HG03571 (cell line): ENCODE data around the gene TRIM47.

Experiments
- ATAC-seq: cut with Tn5 transposase; IDR thresholded peaks from one replicate; pipeline ENCODE4 v1.9.1; 2021; ENCODE audit not compliant: unreplicated experiment

The TRIM47 gene

GRCh38 chr17:75847614-75848522 is 30.5 kb downstream of the TRIM47 start:
- no peak for ATAC-seq

DNA sequence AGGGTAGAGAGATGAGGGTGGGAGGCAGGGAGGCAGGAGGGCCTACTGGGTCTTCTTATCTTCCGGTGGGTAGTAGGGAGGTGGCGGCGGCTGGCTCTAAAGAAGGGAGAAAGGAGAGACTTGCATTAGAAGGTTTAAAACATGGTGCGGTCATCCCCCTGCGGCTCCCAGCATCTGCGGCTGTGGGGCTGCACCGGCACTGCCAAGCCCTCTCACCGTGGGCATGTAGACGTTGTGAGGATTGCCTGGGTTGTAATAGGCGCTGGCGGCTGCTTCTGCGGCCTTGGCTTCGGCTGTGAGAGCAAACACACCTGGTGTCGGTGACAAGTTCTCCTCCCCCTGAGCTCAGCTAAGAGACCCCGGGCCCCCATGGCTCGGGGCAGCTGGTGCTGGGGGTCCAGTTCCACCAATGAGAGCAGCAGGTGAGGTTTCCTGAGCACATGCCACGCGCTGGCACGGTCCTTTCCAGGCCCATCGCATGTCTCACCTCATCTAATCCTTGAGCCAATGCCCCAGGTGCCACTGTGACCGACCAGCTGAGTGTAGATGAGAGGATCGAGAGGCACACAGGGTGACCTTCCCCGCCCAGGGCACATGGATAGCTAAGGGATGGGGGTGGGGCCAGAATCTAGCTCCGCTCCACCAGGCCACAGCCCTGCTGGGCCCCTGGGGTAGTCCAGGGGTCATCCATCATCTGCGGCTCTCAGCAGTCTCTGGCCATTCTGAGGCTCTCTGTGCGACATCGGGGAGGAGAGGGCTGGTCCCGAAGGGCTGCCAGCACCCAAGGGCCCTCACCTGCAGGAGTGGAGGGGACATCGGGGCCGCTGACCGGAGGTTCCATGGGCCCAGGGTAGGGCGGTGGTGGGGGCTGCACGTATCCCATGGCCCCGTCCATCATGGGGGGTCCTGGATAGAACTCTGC is 31.4 kb downstream of the TRIM47 start:
- ATAC-seq, result no peak

- no peak for ATAC-seq
Measured at GRCh38 chr17:75845933-75846691, 32.3 kb downstream of the TRIM47 start.

- ATAC-seq, result peak; percentile 71
Measured at GRCh38 chr17:75845058-75845711, 33.2 kb downstream of the TRIM47 start.

GRCh38 chr17:75844530-75845057 is 33.8 kb downstream of the TRIM47 start:
- peak; percentile 4 for ATAC-seq

DNA sequence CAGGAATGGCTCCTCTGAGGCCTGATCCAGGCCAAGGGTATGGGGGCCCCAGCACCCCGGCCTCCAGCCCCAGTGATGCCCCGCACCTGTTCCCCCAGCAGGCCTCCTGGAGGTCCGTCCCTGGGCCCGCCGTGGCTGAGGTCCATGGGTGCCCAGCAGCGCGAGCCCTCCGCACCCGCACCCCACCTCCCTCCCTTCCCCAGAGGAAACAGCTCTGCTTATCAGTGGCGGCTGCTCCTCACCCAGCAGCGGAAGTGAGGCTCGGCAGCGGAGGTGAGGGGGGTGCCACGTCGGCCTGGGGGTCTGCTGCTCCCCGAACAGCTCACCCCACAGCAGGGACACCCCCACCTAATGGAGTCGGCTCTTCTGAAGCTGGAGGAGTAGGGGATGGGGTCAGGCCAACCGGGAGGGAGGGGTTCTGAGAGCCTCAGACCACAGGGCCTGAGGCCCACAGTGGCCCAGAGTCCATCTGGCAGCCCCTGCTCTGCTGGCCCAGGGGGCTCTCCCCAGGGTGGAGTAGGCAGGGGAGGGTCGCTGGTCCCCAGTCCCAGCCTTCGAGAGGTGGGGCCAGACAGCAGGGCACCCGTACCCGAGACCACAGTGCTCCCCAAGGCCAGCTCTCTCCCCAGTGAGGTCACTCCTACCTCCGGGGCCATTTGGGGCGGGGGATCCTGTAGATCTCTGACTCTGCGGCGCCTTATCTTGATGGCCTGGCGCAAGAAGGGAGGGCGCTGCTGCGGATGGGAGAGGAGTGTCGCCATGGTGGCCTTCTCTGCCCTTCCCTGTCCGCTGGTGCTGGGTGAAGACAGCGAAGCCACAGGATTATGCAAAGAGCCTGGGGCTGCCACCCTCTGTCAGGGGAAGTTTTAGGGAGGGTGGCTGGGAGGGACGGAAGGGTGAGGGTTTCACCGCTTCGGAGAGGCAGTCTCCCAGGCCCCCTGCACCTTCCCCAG is 34.5 kb downstream of the TRIM47 start, which contains the start of gene UNC13D:
Gene UNC13D, minus strand, starts transcription at position 828 of the 953 bp plus-strand sequence. Its CDS starts 67 bp downstream, at position 761.
- ATAC-seq, result no peak

GRCh38 chr17:75842963-75843576 is 35.3 kb downstream of the TRIM47 start:
- no peak for ATAC-seq

DNA sequence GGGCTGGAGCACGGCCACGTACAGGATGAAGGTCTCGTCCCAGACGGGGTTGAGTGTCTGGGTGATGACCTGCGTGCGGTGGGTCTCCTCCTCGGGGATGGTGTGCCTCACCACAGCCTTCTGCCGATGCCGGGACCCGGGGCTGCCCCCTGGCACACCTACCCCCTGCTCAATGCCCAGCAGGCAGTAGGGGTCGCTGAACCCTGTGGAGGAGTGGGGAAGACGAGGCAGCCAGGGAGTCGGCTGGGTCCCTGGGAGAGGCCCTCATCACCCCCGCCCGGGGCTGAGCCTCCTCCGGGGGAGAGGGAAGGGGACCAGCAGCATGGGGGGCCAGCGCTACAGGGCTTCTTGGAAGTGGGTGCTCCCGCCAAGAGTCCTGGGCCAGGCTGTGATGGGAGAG is 36.0 kb downstream of the TRIM47 start:
- ATAC-seq, result no peak

DNA sequence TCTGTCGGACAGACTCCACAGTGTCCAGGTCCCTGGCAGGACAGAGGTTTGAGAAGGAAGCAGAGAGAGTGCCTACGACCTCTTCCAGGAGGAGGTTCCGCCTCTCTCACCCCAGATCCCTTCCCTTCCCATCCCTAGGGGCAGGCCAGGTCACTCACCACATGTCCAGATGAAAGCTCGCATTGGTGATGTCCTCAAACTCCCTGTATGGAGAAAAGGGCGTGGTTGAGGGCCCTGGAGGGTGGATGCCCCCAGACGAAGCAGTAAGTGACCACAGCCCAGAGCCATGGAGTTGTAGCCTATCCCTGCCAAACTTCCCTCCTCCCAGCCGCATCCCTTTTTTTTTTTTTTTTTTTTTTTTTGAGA is 37.6 kb downstream of the TRIM47 start:
- no peak for ATAC-seq

DNA sequence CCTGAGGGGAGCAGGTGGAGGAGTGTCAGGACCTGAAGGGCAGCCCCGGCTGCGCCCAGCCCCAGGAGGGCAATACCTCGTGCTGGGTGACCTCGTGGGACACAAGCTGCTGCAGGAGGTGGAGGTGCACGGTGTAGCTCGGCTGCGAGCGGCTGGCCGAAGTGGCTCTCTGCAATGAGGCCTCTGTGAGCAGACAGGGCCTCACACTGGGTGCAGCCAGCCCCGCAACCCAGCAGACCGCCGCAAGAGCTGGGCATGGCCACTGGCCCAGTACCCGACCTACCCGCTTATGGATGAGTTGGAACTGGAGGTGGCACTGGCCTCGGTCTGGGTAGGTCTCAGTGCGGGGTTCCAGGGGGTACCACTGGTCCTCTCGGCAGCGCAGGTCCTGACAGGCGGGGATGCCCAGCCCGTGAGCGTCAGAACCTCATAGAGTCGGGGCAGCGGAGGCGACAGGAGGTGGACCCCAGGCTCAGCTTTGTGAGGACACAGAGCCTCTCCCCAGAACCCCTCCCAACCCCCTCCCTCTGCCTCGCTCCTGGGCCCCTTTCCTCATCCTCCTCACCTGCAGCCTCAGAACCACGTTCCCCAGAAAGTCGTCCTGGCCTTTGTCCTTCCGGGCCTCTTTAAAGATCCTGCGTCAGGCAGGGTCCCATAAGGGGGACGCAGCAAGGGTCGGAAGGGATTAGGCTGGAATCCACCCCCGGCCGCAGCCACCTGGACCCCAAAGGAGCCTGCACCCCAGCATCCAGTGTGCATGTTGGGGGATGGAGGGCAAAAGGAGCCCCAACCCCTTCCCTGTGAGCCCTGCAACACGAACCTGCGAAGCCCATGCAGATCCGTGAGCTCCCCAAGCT is 38.2 kb downstream of the TRIM47 start:
- no peak for ATAC-seq

DNA sequence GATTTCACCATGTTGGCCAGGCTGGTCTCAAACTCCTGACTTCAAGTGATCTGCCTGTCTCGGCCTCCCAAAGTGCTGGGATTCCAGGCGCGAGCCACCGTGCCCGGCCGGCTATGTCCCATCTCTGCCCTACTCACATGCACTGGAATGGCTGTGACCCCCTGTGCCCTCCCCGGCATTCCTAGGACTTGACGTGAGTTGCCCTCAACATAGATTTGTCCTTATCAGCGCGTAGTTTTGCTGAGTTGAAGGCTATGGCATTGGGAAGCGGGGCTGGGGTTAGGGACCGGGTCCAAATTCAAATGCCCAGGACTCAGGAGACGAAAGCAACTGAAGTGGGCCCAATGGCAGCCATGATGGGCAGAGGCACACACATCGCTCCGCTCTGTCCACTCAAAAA is 40.0 kb downstream of the TRIM47 start:
- ATAC-seq, result no peak

DNA sequence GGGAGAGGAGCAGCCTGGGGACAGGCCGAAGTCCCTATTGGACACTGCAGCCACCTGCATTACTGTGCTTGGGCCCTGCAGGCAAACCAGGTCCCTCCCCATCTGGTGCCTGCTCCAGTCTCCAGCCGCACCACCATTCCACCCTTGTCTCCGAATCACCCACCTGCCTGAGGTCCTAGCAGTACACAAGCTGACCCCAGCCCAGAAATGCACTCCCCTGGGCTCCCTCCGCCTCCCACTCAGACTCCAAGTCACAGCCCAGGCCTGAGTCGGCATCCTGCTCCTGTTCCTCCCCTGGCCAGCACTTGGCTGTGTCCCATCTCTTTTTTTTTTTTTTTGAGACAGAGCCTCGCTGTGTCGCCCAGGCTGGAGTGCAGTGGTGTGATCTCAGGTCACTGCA is 40.5 kb downstream of the TRIM47 start:
- ATAC-seq, result no peak

- ATAC-seq, result no peak
Measured at GRCh38 chr17:75836605-75837004, 41.8 kb downstream of the TRIM47 start.

DNA sequence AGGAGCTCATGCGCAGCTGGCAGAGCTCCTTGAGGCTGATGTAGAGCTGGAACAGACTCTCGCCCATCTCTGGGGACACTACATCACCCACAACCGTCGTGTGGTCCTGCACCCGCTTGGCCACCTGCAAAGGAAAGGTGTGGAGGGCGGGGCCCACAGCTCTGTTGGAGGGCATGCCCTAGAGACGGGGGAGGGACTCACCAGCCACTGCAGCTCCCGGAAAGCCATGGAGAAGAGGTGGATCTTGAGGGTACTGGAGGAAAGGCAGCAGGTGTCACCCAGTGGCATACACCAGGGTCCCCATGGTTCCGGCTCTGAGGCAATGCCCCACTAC is 42.8 kb downstream of the TRIM47 start:
- no peak for ATAC-seq

GRCh38 chr17:75834928-75835653 is 43.3 kb downstream of the TRIM47 start:
- no peak for ATAC-seq

DNA sequence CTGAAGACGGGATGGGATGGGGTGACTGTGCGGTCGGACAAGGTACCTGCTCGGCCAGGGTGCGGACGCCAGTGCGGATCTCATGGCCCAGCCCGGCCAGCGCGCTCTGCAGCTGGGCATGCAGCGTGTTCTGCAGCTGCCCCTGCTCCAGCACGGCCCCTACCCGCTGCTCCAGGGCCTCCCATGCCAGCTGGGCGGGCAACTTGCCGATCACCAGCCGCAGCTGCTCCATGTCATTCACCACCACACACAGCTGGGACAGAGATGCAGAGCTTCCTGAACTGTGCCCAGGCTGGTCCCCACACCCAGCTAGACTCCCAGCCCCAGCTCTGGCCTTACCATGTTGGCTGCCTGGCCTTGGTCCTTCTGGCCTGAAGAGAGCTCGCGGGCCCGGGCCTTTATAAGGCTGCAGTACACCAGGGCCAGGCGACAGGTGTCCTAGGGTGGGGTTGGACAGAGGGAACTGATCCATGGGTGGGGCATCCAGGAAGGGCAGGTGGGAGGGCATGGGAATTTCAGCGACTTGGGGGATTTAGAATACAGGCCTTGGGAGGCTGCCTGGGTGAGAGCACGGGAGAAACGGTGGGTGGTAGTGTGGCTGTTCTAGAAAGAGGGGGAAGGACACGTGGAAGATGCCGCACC is 44.0 kb downstream of the TRIM47 start:
- no peak for ATAC-seq
